Forelimb muscle (tissue), 1 donor: ENCODE results near the gene VAV2. TPM values are rescaled to one million over a fixed set of nuclear protein-coding genes. Genes with fewer than 3 reads are reported as not detected.

Experiments used
- DNase-seq: peaks from one replicate; pipeline ENCODE4 v3.0.0-alpha.2; 2013; ENCODE audit warnings: low read depth
- polyA plus RNA-seq: library from polyadenylated mRNA; unstranded; fragments of 120-200 nt; gene quantifications from one replicate; pipeline ENCODE4 v1.2.1, GENCODE V29; 2013; ENCODE audit not compliant: insufficient read length

Gene VAV2
- polyA plus RNA-seq, 1 donor, result 13.5 TPM

- peak; percentile 29 for DNase-seq
Measured at GRCh38 chr9:133782157-133783130, 209.7 kb downstream of the VAV2 start.

GRCh38 chr9:133781828-133782135 lies 210.3 kb downstream of the VAV2 start:
- DNase-seq, result no peak

GRCh38 chr9:133780962-133781827 lies 210.9 kb downstream of the VAV2 start:
- no peak for DNase-seq

- no peak for DNase-seq
Measured at GRCh38 chr9:133780404-133780945, 211.6 kb downstream of the VAV2 start.

GRCh38 chr9:133779516-133780403 lies 212.4 kb downstream of the VAV2 start:
- no peak for DNase-seq

- DNase-seq, result no peak
Measured at GRCh38 chr9:133779081-133779480, 213.0 kb downstream of the VAV2 start.

GRCh38 chr9:133778336-133779013 lies 213.6 kb downstream of the VAV2 start:
- no peak for DNase-seq

- DNase-seq, result no peak
Measured at GRCh38 chr9:133777871-133778270, 214.3 kb downstream of the VAV2 start.

GRCh38 chr9:133777068-133777791 lies 214.9 kb downstream of the VAV2 start:
- DNase-seq, result no peak

GRCh38 chr9:133775951-133776905 lies 215.9 kb downstream of the VAV2 start:
- DNase-seq, result no peak

GRCh38 chr9:133775291-133775690 lies 216.8 kb downstream of the VAV2 start:
- no peak for DNase-seq

GRCh38 chr9:133774799-133775198 lies 217.3 kb downstream of the VAV2 start:
- DNase-seq, result no peak

- DNase-seq, result no peak
Measured at GRCh38 chr9:133773889-133774655, 218.1 kb downstream of the VAV2 start.

- no peak for DNase-seq
Measured at GRCh38 chr9:133772581-133772980, 219.5 kb downstream of the VAV2 start.

GRCh38 chr9:133771486-133772482 lies 220.3 kb downstream of the VAV2 start:
- DNase-seq, result no peak

GRCh38 chr9:133770076-133770777 lies 221.9 kb downstream of the VAV2 start:
- DNase-seq, result no peak
